IPS-NIHi11 (cell line): ENCODE results near the gene AUNIP.

Source experiments
- DNase-seq: peaks from one replicate; pipeline ENCODE4 v3.0.0; 2012; ENCODE audit warnings: mixed read lengths, low spot score

AUNIP gene

DNA sequence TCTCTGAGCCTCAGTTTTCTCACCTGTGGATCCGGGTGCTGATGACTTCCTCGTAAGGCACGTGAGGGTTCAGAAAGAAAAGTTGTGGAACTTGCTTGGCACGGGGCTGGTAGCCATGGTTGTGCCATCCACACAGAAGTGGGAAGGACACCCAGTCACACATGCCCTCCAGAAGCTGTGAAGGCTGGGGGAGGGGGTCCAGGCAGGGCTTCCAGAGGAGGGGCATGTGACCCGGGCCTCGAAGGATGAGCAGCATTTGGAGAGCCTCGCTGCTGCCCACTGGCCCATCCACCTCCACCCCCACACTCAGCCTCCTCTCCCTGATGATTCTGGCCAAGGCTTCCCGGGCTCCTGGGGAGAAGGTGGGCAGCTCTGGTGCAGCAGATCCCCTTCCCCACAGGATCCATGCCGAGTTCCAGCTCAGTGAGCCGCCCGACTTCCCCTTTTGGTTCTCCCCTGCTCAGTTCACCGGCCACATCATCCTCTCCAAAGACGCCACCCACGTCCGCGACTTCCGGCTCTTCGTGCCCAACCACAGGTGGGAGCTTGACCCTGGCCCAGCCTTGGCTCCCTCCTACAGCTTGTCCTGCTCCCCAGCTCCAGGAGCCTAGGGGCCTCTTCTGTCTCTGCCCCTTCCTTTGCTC, 49.9 kb downstream of the AUNIP start:
- no peak for DNase-seq

DNA sequence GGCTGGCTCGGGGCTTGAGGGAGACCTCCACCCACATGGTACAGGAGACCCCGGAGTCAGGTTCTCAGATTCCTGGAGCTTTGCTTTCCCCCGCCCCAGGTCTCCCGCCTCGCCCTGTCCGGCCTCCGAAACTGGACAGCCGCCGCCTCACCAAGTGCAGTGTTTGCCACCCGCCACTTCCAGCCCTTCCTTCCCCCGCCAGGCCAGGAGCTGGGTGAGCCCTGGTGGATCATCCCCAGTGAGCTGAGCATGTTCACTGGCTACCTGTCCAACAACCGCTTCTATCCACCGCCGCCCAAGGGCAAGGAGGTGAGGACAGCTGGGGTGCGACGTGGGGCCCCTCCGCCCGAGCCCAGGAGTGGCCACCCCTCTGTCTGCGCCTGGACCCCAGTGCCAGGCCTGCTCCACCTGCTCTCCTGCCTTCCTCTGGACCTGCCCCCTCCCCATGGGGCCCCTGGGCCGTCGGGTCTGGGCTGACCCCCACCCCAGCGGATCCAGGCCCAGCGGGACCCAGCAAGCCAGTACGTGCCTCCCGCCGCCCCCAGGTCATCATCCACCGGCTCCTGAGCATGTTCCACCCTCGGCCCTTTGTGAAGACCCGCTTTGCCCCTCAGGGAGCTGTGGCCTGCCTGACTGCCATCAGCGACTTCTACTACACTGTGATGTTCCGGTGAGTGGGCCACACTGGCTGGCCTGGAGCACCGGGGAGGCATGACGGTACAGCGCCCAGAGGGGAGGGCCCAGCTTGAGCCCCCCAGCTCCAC, 50.6 kb downstream of the AUNIP start:
- DNase-seq, result no peak

DNA sequence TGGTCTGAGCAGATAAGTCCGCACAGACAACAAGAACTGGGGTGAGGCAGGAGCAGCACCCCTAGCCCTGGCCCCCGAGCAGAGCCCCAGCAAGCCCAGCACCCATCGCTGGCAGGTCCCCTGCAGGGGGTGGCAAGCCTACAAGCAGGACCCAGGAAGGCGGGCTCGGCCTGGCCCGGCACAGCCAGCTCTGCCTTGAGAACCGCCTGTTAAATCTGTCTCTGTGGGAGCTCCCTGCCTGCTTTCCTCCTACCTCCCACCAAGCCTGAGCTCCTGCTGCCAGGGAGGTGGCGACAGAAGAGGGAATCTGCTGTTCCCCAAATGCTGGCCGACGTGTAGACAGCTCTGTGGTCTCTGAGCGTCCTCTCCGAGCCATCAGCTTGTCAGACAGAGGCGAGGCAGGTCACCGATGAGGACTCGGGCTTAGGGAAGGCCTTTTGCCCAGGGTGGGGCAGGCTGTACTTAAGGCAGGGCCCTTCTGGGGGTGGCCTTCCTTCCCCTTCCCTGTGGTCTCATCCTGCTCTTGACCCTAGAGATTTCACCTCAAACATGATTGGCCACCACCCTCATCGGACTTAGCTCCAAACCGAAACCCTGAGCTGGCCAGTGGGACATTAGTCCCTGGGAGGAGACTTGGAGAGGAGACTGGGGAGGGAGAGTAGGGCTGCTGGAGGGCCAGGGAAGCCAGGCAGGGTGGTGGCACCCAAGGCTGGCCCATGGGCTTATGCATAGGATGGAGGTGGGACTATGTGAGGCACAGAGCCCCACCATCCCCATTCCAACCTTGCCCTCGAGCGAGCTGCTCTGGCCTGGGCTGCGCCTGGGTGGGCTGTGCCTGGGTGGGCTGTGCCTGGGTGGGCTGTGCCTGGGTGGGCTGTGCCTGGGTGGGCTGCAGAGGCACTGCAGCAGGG, 51.5 kb downstream of the AUNIP start:
- DNase-seq, result no peak

DNA sequence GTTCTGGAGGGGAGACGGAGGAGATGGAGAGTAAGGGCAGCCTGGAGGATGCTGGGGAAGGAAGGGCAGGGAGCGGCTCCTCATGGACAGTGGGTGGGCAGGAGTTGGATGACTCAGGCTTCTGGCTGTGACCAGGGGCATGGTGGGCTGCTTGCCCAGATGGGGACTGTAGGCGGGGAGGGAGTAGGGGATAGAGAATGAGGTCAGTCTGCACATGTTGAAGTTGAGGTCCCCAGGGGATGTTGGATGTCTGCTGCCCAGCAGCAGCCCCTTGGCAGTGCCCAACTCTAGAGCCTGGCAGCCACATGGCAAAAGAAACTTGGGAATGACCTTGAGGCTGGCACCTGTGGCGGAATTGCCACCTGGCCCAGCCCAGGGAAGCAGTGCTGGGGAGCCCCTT, 52.8 kb downstream of the AUNIP start:
- DNase-seq, result no peak

DNA sequence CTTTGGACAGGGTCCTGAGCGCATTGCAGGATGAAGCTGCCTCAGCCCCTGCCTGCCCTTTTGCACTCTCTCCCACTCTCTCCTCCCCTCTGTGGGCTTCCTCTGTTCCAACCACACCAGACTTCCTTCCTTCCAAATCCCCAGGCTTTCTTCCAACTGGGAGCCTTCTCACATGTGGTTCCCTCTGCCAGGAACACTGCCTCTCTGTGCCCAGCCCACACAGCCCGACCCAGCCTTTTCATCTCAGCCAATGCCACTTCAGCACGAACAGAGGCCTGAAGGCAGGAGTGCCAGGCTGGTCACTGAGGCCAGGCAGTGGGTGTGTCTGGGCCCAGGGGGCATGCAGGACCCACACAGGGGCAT, 53.4 kb downstream of the AUNIP start:
- DNase-seq, result no peak

DNA sequence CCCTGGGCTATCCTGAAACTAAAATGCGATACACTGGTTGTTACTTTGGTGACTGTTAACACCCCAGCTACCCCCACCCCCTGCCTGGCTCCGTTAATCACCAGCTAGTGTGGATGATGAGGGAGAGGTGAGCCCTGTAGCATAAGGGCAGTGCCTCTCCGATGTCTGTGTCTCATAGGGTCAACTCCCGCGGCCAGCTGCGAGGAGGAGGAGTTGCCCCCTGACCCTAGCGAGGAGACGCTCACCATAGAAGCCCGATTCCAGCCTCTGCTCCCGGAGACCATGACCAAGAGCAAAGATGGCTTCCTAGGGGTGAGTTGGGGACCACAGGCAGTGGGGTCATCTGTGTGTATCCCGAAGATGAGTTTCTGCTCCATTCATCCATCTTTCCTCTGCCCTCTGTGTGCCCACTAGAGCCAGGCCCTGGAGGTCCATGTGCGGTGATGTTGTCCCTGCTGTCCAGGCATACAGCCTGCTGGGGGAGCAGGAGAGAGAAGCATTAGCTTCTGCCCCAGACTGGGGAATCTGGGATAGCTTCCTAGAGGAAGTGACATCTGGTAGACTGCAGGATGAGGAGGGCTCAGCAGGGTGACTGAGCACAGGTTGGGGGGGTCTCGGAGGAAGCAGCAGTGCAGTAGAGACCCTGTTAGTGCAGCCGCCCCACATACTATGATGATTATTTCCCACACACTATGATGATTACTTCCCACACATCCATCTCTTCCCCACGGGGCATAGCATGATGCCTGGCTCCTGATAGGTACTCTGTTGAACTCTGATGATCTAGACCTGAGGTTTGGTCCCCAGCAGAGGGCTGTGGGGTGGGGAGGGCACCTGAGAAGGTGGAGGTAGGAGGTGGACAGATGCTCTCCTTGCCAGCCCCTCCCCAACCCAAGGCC, 54.0 kb downstream of the AUNIP start:
- DNase-seq, result no peak

DNA sequence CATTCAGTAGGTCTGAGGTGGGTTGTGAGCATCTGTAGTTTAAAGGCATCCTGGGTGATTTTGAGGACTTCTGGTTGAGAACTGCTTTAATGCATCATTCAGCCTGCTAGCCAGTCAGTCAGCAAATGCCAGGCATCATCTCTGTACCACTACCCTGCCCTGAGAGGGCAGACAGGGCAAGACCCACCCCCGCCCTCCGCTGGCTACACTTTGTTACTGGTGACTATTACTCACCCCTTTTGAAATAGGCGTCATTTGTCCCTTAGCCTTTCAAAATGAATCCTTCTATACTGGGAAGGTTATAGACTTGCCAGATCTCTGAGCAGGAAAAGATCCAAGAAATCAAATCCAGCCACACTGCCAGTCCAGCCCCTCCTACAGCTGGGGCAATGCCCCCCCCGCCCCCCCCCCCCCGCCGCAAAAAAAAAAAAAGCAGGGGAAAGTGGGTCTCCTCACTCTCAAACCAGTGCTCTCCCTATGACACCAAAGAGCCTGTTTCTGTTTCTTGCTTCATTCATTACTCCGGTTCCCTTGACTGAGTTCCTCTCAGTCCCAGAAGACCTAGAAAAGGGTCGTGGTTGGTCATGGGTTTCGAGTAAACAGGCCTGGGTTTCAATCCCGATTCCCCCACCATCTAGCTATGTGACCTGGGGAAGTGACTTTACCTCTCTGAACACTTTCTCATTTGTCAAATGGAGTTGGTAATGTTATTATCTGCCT, 54.9 kb downstream of the AUNIP start:
- no peak for DNase-seq

DNA sequence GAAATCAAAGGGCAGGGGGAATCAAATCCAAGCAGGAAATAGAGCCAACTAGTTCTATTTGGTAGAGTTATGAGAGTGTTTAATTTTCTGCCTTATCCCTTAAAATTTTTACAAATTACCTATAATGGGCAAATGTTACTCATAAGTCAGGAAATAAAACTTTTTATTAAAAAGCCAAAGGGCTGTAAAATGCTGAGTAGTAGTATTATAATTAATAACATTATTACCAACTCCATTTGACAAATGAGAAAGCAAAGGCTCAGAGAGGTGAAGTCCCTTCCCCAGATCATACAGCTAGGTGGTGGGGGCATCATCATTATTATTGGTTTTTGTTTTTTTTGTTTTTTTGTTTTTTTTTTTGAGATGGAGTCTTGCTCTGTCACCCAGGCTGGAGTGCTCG, 55.9 kb downstream of the AUNIP start:
- DNase-seq, result no peak

DNA sequence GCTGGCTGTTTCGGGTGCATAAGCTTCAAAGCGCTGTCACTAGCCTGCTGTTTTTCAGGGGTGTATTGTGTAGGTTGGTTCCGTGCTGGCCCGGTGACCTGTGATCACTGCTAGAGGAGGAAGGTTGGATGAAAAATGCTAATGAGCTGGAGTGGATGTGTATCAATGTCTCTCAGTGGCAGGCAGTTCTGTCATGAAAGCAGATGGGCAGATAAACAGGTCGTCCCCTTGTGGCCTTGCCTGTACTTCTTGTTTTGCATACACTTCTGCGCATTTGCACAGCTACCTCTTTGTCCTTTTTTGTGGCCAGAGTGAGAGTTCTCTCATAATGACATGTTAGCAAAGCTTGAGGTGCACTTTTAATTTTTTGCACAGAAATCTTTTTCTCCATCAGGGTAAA, 56.3 kb downstream of the AUNIP start:
- no peak for DNase-seq

DNA sequence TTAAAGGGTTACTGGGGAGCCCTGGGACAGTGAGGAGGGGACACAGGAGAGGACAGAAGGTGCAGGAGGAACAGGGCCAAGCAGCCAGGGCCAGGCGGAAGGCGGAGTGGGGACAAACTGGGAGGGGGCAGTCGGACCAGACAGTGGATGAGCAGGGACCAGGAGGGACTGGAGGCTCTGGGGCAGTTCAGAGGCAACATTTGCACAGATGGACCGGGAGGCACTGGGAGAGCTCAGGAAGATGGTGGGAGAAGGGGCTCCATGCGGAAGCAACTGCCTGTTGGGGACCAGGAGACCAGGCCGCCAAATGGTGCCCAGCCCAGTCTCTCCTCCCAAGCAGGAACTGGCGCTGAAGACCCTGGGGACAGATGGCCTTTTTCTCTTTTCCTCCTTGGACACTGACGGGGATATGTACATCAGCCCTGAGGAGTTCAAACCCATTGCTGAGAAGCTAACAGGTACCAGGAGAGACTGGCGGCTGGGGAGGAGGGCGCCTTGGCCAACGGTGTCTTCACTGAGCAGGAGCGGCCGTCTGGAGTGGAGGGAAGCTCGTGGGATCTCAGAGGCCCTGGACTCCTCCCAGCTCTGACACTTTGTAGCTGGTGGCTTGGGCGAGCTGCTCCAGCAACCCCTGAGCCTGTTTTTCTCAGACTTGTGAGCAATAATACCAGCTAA, 58.4 kb downstream of the AUNIP start:
- DNase-seq, result peak; percentile 44

DNA sequence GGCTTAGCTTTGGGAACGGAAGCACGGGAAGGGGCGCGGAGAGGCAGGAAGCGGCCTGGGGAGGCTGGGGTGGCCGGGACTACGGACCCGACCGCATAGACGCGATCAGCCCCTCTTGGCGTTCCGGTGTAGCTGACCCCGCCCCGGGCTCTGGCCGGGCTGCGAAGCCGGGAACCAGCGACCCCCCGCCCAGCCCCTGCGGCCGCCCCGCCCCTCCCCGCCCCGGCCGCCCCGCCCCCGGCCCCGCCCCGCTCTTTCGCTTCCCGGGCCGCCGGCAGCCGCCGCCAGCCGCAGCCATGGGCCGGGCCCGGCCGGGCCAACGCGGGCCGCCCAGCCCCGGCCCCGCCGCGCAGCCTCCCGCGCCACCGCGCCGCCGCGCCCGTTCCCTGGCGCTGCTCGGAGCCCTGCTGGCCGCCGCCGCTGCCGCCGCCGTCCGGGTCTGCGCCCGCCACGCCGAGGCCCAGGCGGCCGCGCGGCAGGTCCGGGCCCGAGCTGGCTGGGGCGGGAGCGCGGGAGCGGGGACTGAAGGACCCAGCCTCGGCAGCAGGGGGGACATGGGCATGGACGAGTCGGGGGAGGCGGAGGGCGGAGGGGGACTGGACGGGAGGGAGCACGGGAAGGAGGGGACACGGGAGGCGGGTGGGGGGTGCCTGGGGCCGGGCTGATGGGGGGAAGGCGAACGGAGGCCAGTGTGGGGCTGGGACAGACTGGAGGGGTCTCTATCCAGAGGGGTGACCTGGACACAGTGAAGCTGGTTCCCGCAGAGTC, 59.1 kb downstream of the AUNIP start, which contains the start of gene SELENON:
Gene SELENON, plus strand, starts transcription at position 259 of the 768 bp plus-strand sequence. Its CDS starts 38 bp downstream, at position 297.
- DNase-seq, result peak; percentile 94

DNA sequence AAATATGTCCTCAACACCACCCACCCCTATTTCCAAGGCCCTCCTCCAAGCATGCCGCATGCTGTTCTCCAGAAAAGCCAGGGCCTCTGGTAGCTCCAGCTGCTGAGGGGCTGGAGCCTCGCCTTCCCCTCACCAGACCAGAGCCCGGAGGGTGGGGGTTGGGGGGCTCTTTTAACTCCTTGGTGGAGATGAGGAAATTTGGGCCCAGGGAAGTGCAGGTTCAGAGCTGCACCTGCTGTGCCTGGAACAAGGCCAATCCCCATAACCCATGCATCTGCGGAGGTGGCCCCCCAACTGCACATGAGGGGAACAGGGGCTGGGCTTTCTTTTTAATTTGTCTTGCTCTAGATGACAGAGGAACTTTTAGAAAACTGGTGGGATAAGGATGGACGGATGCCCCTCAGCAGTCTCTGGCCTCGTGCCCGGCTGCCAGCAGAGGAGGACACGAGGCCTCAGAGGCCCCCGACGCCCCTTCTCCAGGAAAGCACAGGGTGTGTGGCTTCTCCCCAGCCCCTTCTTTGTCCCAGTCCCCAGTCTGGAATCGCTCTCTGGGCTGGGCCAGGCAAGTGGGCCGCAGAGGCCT, 59.8 kb downstream of the AUNIP start:
- no peak for DNase-seq

DNA sequence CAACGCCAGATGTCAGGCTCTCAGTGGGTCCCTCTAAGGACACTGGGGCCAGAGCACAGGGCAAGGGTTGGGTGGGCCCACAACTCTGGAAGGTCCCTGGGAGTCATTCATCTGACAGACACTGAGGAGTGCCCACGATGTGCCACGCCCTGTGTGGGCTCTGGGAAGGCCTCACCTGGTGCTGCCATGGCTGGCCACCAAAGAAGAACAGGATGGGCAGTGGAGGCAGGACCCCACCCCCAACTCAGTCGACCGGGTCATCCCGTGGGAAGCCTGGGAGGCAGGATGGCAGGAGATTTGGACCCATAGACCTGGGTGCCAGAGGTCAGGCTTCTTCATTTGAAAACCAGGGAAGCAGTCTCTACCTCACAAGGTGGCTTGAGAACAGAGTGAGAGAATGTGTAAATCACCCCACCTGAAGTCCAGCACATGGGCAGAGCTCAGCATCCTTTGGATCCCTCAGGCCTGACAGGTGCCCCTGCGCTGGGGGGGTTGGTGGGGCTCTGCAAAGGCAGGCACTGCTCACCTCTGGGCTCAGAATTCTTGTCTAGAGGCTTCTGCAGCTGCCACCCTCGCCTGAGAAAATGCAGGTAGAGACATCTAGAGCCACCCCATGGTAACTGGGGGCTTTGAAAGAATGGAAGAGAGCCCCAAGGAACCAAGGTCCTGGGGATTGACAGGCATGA, 60.4 kb downstream of the AUNIP start:
- DNase-seq, result no peak

DNA sequence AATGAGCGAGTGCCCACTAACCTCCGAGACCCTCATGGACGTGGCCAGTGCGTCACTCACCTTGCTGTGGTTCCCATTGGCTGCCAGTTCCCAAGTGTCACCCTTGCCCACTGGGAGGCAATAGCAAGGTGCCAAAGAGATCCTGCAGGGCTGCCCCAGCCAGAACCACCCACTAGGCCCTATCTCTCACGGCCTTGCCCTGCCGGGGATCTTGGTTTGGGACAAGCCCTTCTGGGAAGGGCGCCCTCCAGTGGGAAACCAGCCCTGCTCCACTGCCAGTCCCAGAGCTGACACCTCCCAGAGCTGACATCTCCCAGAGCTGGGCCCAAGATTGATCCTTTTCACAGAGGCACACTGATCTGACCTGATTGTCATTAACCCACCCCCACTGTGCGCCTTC, 61.3 kb downstream of the AUNIP start:
- DNase-seq, result peak; percentile 81

DNA sequence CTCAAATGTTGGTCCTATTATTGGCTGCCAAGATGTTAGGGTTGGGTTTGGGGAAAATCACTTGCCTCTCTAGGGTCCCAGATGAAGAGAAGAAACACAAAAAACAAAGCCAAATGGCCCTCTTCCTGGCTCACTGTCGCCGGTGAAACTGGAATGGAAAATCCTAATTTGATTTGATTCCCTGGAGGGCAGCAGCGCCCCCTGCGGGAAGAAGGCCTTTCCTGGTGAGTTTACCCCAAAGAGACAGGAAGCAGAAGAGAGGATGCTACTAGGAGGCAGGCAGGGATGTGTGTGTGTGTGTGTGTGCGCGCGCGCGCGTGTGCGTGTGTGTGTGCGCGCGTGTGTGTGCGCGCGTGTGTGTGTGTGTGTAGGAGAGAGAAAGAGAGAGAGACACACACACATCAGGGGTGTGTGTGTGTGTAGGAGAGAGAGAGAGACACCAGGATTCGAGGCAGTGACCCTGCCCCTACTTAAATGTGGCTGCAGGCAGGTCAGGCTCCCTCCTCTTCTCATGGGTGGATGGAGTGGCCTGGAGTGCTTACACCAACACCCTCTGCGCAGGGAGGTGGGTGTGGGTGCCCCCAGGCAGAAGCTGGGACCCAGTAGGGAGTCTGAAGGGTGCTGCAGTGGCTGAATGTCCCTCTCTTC, 62.3 kb downstream of the AUNIP start:
- peak; percentile 80 for DNase-seq

DNA sequence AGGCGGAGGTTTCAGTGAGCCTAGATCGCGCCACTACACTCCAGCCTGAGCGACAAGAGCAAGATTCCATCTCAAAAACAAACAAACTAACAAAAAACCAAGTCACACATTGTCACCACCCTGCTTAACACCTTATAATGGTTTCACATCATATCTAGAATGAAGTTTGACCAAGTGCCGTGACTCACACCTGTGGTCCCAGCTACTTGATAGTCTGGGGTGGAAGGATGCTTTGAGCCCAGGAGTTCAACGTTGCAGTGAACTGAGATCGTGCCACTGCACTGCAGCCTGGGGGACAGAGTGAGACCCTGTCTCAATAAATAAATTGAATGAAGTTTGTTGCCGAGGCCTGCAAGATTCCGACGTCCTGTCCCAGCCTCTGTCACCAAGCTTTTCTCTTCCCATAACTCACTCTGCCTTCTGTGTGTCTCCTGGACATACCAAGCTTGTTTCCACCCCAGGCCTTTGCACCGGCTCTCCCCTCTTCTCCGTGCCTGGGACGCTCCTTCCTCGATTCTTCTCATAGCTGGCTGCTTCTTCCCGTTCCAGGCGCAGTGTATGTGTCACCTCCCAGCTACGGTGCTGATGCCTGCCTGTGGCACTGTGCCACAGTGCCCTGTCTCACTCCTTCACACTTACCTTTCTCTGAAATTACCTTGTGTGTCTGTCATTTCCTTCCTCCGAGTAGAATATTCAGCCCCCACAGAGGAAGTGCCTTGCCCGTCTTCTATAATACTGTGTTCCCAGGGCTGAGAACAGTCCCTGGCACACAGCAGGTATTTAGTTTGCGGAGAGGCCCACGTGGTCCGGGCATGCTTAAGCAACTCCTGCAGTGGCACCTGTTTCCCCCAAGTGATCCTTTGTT, 63.1 kb downstream of the AUNIP start:
- DNase-seq, result no peak

DNA sequence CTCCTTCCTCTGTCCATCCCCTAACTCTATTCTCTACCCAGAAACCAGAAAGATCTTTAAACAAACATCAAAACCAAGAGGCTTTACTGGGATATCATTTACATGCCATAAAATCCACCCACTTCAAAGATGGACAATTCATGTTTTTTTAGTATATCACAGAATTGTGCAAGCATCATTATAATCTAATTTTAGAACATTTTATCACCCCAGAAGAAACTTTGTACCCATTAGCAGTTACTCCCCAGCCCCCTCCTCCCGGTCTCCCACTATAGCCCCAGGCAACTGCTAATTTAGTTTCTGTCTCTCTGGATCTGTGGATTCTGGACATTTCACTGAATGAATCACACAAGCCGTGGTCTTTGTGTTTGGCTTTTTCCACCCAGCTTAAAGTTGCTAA, 64.0 kb downstream of the AUNIP start:
- DNase-seq, result no peak
